HepG2 (cell line): Measurements from ENCODE around the gene CYSRT1. TPM values are rescaled to one million over a fixed set of nuclear protein-coding genes. Genes with fewer than 3 reads are reported as not detected.

ENCODE experiments used
- DNMT1 ChIP-seq: sonication (generic); formaldehyde crosslinking; IDR thresholded peaks from 2 replicates; pipeline ENCODE4 v1.5.1; 2020; ENCODE audit warnings: mild to moderate bottlenecking, missing genetic modification reagents
- MAFF ChIP-seq: IDR thresholded peaks from 2 replicates; pipeline ENCODE4 v1.6.1; 2011; ENCODE audit warnings: low read depth, low read length, improper control_type of control experiment
- NFE2L2 ChIP-seq: fragments of 150-350 bp; IDR thresholded peaks from 2 replicates; pipeline ENCODE4 v1.6.1; 2014; ENCODE audit warnings: low read length
- ZMYM3 ChIP-seq: sonication (generic); formaldehyde crosslinking; IDR thresholded peaks from 2 replicates; pipeline ENCODE4 v1.5.1; 2020; ENCODE audit warnings: mild to moderate bottlenecking, missing genetic modification reagents
- ZNF441 ChIP-seq: sonication (generic); formaldehyde crosslinking; IDR thresholded peaks from 2 replicates; pipeline ENCODE4 v1.7.0; 2021; ENCODE audit warnings: missing genetic modification reagents, borderline replicate concordance
- ZNF773 ChIP-seq: sonication (generic); formaldehyde crosslinking; IDR thresholded peaks from 2 replicates; pipeline ENCODE4 v1.4.0; 2020; ENCODE audit warnings: missing genetic modification reagents, borderline replicate concordance
- polyA plus RNA-seq, 8 experiments: library from polyadenylated mRNA; depleted of rRNA in 3 of 8; stranded (reverse) in 7 of 8; unstranded in 1 of 8; fragments of >200 nt; fragmentation: Illumina TruSeq in 4 of 8; extraction: Trizol in 4 of 8; gene quantifications; 2 replicates each; pipeline versions ENCODE4 v1.2.1 to v1.2.3, GENCODE V29; 2011 to 2016; ENCODE audit warnings: low read depth in 4 of 8, missing spikeins in 1 of 8, mixed read lengths in 1 of 8; ENCODE audit not compliant: insufficient read depth in 1 of 8
- total RNA-seq, 5 experiments: library from RNA; depleted of rRNA; stranded (reverse); fragments of >200 nt; fragmentation: Illumina TruSeq; extraction: Trizol; gene quantifications; 2 replicates each; pipeline ENCODE4 v1.2.3, GENCODE V29; 2016; ENCODE audit warnings: low read depth in 1 of 5
- TF ChIP-seq, protein P1 (sequence below): sonication (generic); formaldehyde crosslinking; IDR thresholded peaks from 2 replicates; pipeline ENCODE4 v1.4.0; 2020; ENCODE audit warnings: missing genetic modification reagents, borderline replicate concordance
- TF ChIP-seq, protein P2 (sequence below): sonication (generic); formaldehyde crosslinking; IDR thresholded peaks from 2 replicates; pipeline ENCODE4 v1.4.0; 2020; ENCODE audit warnings: mild to moderate bottlenecking, missing genetic modification reagents
- TF ChIP-seq, protein P3 (sequence below): sonication (generic); formaldehyde crosslinking; IDR thresholded peaks from 2 replicates; pipeline ENCODE4 v1.5.0; 2020; ENCODE audit warnings: mild to moderate bottlenecking, missing genetic modification reagents

CYSRT1 gene
- total and polyA plus RNA-seq, 2 of the 13 experiments (the other 11 are each of a cell fraction or from before 2014, with no cell fraction given), result 1.5 to 2.1 TPM

DNA sequence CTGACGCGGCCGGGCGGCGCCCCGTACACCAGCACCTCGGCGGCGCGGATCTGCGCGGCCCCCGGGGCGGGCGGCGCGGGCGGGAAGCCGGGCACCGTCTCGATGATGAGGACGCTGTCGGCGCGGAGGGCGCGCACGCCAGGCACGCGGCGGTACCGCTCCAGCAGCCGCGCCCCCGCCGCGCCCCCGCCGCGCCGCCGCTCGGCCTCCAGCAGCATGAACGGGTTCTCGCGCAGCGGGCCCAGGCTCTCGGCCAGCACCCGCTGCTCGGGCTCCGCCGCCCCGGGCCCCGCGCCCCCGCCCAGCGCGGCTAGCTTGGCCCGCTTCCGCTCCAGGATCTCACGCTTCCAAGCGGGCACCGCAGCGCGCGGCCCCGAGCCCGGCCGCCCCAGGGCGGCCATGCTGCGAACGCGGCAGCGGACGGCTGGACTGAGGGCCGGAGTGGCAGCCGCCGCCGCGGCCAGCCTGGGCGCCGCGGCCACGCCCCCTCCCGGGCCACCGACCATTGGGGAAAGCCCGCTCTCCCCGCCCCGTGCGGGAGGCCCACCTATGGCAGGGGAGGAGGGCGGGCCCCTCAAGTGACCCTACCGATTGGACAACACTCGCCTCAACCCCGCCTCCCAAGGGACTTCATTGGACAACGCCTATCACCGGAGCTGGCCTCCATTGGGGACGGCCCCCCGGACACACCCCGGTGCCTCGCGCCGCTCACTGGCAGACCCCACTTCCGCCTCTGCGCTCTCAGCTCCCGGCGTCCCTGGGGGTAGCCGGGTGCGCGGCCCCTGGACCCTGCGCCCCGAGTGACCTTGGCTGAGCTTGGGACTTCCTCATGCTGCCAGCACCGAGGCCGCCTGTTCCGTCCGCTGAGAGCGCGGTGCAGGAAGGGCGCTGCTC lies 24.4 kb upstream of the CYSRT1 start, which contains the start of gene TPRN (continued):
- TF ChIP-seq, protein P1, sequence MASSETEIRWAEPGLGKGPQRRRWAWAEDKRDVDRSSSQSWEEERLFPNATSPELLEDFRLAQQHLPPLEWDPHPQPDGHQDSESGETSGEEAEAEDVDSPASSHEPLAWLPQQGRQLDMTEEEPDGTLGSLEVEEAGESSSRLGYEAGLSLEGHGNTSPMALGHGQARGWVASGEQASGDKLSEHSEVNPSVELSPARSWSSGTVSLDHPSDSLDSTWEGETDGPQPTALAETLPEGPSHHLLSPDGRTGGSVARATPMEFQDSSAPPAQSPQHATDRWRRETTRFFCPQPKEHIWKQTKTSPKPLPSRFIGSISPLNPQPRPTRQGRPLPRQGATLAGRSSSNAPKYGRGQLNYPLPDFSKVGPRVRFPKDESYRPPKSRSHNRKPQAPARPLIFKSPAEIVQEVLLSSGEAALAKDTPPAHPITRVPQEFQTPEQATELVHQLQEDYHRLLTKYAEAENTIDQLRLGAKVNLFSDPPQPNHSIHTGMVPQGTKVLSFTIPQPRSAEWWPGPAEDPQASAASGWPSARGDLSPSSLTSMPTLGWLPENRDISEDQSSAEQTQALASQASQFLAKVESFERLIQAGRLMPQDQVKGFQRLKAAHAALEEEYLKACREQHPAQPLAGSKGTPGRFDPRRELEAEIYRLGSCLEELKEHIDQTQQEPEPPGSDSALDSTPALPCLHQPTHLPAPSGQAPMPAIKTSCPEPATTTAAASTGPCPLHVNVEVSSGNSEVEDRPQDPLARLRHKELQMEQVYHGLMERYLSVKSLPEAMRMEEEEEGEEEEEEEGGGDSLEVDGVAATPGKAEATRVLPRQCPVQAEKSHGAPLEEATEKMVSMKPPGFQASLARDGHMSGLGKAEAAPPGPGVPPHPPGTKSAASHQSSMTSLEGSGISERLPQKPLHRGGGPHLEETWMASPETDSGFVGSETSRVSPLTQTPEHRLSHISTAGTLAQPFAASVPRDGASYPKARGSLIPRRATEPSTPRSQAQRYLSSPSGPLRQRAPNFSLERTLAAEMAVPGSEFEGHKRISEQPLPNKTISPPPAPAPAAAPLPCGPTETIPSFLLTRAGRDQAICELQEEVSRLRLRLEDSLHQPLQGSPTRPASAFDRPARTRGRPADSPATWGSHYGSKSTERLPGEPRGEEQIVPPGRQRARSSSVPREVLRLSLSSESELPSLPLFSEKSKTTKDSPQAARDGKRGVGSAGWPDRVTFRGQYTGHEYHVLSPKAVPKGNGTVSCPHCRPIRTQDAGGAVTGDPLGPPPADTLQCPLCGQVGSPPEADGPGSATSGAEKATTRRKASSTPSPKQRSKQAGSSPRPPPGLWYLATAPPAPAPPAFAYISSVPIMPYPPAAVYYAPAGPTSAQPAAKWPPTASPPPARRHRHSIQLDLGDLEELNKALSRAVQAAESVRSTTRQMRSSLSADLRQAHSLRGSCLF (CRISPR knock-in tag), result no peak
- TF ChIP-seq MAFF (no peak), ZNF441 (CRISPR knock-in tag) (peak; percentile 76; the same call in 1 of the 2 replicates), NFE2L2 (no peak), ZMYM3 (CRISPR knock-in tag) (peak; percentile 62; the same call in 1 of the 2 replicates), ZNF773 (CRISPR knock-in tag) (peak; percentile 45; the same call in 1 of the 2 replicates), DNMT1 (peak; percentile 47; the same call in 1 of the 2 replicates)
- TF ChIP-seq, protein P2, sequence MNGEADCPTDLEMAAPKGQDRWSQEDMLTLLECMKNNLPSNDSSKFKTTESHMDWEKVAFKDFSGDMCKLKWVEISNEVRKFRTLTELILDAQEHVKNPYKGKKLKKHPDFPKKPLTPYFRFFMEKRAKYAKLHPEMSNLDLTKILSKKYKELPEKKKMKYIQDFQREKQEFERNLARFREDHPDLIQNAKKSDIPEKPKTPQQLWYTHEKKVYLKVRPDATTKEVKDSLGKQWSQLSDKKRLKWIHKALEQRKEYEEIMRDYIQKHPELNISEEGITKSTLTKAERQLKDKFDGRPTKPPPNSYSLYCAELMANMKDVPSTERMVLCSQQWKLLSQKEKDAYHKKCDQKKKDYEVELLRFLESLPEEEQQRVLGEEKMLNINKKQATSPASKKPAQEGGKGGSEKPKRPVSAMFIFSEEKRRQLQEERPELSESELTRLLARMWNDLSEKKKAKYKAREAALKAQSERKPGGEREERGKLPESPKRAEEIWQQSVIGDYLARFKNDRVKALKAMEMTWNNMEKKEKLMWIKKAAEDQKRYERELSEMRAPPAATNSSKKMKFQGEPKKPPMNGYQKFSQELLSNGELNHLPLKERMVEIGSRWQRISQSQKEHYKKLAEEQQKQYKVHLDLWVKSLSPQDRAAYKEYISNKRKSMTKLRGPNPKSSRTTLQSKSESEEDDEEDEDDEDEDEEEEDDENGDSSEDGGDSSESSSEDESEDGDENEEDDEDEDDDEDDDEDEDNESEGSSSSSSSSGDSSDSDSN, result peak; percentile 92
- TF ChIP-seq, protein P3, sequence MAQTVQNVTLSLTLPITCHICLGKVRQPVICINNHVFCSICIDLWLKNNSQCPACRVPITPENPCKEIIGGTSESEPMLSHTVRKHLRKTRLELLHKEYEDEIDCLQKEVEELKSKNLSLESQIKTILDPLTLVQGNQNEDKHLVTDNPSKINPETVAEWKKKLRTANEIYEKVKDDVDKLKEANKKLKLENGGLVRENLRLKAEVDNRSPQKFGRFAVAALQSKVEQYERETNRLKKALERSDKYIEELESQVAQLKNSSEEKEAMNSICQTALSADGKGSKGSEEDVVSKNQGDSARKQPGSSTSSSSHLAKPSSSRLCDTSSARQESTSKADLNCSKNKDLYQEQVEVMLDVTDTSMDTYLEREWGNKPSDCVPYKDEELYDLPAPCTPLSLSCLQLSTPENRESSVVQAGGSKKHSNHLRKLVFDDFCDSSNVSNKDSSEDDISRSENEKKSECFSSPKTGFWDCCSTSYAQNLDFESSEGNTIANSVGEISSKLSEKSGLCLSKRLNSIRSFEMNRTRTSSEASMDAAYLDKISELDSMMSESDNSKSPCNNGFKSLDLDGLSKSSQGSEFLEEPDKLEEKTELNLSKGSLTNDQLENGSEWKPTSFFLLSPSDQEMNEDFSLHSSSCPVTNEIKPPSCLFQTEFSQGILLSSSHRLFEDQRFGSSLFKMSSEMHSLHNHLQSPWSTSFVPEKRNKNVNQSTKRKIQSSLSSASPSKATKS (CRISPR knock-in tag), result no peak
